ENCODE results near the gene SCAMP2.

GRCh38 chr15:74873036-74873755 is at the start of gene SCAMP2:
- TF ChIP-seq EZH2 (optimal IDR thresholded peaks at IDR 0.05; ENCODE audit: low read depth, low read length) (no peak), CTCF (IDR thresholded peaks at IDR 0.05; ENCODE audit: low read length) (no peak)

All from MM.1S (cell line).